ENCODE measurements around the gene GRID2.

The GRID2 gene

DNA sequence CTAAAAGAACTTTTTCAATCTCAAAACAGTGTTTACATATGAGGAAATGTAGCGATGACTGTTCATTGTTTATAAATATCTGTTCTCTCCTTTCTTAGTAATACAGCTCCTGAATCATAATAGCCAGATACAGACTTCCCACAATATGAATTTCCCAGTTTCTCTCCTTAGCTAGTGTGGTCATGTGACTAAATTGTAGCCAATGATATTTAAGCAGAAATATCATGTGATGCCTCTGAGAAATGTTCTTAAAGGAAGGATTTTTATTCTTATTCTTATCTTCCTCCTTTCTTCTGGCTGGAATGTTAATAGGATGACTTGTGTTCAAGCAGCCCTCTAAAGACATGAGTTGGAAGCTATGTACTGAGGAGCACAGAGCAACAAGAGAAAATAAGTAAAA is 1141.1 kb downstream of the GRID2 start:
- no peak for DNase-seq

GRCh38 chr4:93446038-93446437 is 1142.3 kb downstream of the GRID2 start:
- no peak for DNase-seq

- no peak for DNase-seq
These were observed 1145.0 kb downstream of the GRID2 start for GRCh38 chr4:93448691-93449293.

GRCh38 chr4:93451954-93452353 is 1148.2 kb downstream of the GRID2 start:
- DNase-seq = no peak

DNA sequence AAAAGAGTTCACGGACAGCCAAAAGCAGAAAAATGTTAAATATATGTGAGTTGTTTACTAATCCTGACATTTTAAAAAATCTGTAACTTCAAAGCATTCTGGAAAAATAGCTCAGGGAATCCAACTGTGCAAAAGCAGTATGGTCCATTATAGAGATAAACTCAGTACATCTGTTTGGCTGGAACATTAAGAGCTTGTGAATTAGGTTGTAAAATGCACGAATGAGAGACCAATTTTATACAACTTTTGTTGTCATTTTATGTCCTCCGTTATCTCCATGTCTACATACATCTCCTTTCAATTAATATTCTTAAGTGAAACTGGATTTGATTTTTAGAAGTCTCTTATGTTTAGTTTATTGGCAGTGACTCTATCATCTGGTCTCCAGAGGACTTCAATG is 1157.8 kb downstream of the GRID2 start:
- no peak for DNase-seq

- DNase-seq = no peak
These were observed 1162.7 kb downstream of the GRID2 start for GRCh38 chr4:93466446-93466845.

DNA sequence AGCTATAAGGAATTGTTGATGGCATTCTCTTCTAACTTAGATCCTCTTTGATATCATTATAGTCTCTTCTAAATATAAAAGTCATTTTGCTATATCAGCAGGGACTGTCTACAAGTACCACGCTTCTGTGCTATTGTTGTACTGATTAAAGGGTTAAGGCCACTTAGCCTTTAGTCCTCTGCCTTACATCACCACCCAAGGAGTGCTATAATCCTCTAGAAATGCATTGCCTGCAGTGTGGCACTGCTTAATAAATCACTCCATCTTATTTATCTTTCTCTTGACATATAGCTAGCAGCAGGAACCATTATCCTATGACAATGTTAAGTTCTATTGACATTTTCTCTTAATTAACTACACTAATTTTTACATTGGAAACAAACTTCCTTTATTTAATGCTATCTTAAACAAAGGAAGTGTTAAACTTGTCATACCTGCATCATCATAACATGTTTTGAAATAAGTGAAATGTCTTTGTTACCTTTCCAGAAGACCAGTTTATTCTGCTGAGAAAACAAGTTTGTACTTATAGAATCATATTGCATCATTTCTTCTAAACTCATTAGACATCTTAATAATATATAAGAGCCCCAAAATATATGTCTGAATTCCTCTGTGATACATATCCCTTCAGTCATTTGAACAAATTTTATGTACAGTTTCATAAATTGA is 1163.9 kb downstream of the GRID2 start:
- no peak for DNase-seq

GRCh38 chr4:93469560-93469959 is 1165.8 kb downstream of the GRID2 start:
- no peak for DNase-seq

GRCh38 chr4:93475730-93476129 is 1172.0 kb downstream of the GRID2 start:
- no peak for DNase-seq

- no peak for DNase-seq
These were observed 1175.0 kb downstream of the GRID2 start for GRCh38 chr4:93478805-93479204.

GRCh38 chr4:93480452-93480851 is 1176.7 kb downstream of the GRID2 start:
- DNase-seq = no peak

GRCh38 chr4:93495346-93495745 is 1191.6 kb downstream of the GRID2 start:
- DNase-seq = no peak

- no peak for DNase-seq
These were observed 1197.5 kb downstream of the GRID2 start for GRCh38 chr4:93501244-93501643.

DNA sequence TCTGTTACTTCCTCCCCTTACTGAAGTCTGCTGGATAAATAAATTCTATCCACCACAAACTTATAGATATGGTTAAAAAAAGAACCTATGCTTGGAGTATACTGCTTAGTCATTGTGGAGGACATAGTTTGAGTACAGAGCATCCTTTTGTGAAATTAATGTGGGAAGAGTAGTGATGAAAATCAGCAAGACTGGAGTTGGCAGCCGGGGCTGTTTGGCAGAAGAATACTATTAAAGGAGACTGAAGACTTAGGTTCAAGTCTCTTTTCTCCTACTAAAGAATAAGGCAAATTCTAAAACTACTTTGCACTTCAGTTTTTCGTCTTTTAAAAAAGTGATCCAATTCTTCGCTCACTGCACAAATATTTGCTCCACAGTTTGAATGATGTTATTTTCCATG is 1198.2 kb downstream of the GRID2 start:
- DNase-seq = no peak

DNA sequence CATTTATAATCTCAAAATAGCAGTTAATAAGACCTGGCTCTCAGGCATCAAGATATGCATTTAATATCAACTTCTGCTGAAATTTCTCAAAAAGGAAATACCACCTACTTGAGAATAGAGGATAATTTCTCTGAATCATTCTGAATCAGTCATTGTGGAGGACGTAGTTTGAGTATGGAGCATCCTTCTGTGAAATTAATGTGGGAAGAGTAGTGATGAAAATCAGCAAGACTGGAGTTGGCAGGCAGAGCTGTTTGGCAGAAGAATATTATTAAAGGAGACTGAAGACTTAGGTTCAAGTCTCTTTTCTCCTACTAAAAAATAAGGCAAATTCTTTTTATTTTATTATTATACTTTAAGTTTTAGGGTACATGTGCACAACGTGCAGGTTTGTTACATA is 1199.2 kb downstream of the GRID2 start:
- no peak for DNase-seq

GRCh38 chr4:93513851-93514250 is 1210.1 kb downstream of the GRID2 start:
- DNase-seq = no peak

- DNase-seq = no peak
These were observed 1211.4 kb downstream of the GRID2 start for GRCh38 chr4:93515208-93515607.

- DNase-seq = no peak
These were observed 1226.1 kb downstream of the GRID2 start for GRCh38 chr4:93529692-93530372.

DNA sequence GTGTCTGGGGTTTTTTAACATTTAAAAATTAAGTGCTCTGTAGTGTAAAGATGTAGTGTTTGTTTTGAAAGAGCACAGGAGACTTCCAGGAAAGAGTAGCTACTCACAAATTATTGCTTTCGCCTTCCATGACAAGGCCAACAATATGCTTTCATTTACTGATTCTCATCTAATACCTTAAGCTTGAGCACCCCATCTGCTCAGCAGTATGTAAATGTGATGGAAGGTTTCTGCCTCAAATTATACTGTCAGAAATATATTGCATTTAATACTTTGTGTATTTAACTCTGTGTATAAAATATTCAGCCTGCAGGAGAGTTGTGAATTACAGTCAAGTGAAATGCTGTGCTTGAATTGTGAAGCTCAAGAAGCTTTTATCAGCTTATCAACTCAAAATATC is 1228.5 kb downstream of the GRID2 start:
- peak; percentile 12 to 36 for DNase-seq

DNA sequence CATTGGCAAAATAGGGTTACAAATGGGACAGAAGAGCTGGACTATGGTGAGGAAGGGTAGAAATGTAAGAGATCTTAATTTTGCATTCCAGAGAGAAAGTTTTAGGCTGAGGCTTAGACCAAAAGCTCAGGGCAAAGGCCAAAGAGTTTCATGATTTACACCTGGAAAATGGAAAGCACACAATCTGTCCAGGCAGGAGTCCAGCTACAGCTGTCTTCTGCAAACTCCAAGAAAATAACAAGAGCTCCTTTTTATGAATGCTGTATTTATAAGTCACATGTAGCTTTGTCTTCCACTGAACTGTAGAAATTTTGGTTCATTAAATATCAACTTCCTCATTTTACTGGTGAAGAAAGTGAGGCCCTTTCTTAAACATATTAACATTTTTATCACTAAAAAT is 1236.8 kb downstream of the GRID2 start:
- DNase-seq = no peak

DNA sequence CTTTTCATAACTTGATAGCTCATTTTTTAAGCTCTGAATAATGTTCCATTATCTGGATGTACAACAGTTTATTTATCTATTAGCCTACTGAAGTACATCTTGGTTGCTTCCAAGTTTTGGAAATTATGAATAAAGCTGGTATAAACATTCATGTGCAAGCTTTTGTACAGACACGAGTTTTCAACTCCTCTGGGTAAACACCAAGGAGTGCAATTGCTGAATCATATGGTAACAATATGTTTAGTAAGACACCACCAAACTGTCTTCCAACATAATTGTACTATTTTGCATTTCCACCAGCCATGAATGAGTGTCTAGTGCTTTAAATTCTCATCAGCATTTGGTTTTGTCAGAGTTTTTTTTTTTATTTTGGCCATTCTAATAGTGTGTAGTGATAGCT is 1258.1 kb downstream of the GRID2 start:
- DNase-seq = no peak

GRCh38 chr4:93568758-93569157 is 1265.0 kb downstream of the GRID2 start:
- no peak for DNase-seq

- DNase-seq = no peak
These were observed 1269.5 kb downstream of the GRID2 start for GRCh38 chr4:93573285-93573684.

DNA sequence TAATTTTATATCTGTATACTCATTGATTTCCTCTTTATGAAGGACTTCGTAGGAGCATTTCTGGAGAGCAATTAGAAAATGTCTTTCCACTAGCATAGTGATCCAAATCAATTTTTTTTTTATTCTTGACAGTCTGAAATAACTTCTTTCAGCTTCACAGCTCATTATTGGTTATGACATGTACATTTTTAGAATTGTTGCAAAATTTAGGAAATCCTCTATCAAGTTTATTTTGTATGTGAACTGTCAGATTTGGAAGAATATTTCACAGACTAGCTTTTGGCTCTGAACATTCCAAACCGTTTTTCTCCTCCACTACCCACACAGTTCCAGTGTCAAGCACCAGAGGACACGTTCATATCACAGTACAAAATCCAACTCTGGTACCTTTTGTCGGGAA is 1275.2 kb downstream of the GRID2 start:
- no peak for DNase-seq

GRCh38 chr4:93605163-93605562 is 1301.4 kb downstream of the GRID2 start:
- DNase-seq = no peak

Data from NCI-H526 (cell line).